ENCODE measurements around the gene PPP1R16B.
"Not testable (repeated sequence)": the region's sequence is repeated elsewhere in the genome, so short reads cannot be mapped to it uniquely, and the experiment has no call there.

PPP1R16B gene

GRCh38 chr20:38853759-38854158 lies 48.3 kb downstream of the PPP1R16B start:
- DNase-seq (ENCODE audit: low spot score), result no peak

- no peak for DNase-seq (ENCODE audit: low spot score)
Measured at GRCh38 chr20:38854654-38855066, 49.2 kb downstream of the PPP1R16B start.

GRCh38 chr20:38855356-38855755 lies 49.9 kb downstream of the PPP1R16B start:
- DNase-seq (ENCODE audit: low spot score), result no peak

GRCh38 chr20:38856570-38856969 lies 51.1 kb downstream of the PPP1R16B start:
- DNase-seq (ENCODE audit: low spot score), result no peak

GRCh38 chr20:38857703-38858102 lies 52.2 kb downstream of the PPP1R16B start:
- DNase-seq (ENCODE audit: low spot score), result no peak

- no peak for DNase-seq (ENCODE audit: low spot score)
Measured at GRCh38 chr20:38859070-38859690, 53.7 kb downstream of the PPP1R16B start.

- DNase-seq (ENCODE audit: low spot score), result not testable (repeated sequence)
Measured at GRCh38 chr20:38859857-38860256, 54.4 kb downstream of the PPP1R16B start.

- DNase-seq (ENCODE audit: low spot score), result no peak
Measured at GRCh38 chr20:38861071-38861401, 55.5 kb downstream of the PPP1R16B start.

- no peak for DNase-seq (ENCODE audit: low spot score)
Measured at GRCh38 chr20:38862226-38862625, 56.7 kb downstream of the PPP1R16B start.

- peak; percentile 59 for DNase-seq (ENCODE audit: low spot score)
Measured at GRCh38 chr20:38863024-38863851, 57.7 kb downstream of the PPP1R16B start.

- no peak for DNase-seq (ENCODE audit: low spot score)
Measured at GRCh38 chr20:38864662-38865061, 59.2 kb downstream of the PPP1R16B start.

- DNase-seq (ENCODE audit: low spot score), result no peak
Measured at GRCh38 chr20:38866265-38867061, 61.0 kb downstream of the PPP1R16B start.

GRCh38 chr20:38867062-38867359 lies 61.5 kb downstream of the PPP1R16B start:
- DNase-seq (ENCODE audit: low spot score), result no peak

GRCh38 chr20:38870733-38871559 lies 65.4 kb downstream of the PPP1R16B start:
- peak; percentile 93 for DNase-seq (ENCODE audit: low spot score)

GRCh38 chr20:38871560-38871953 lies 66.1 kb downstream of the PPP1R16B start:
- DNase-seq (ENCODE audit: low spot score), result no peak

- peak; percentile 83 for DNase-seq (ENCODE audit: low spot score)
Measured at GRCh38 chr20:38872036-38872435, 66.5 kb downstream of the PPP1R16B start.

GRCh38 chr20:38872491-38873049 lies 67.1 kb downstream of the PPP1R16B start:
- DNase-seq (ENCODE audit: low spot score), result no peak

- no peak for DNase-seq (ENCODE audit: low spot score)
Measured at GRCh38 chr20:38873050-38873581, 67.6 kb downstream of the PPP1R16B start.

- no peak for DNase-seq (ENCODE audit: low spot score)
Measured at GRCh38 chr20:38874460-38875174, 69.1 kb downstream of the PPP1R16B start.

GRCh38 chr20:38875175-38875993 lies 69.9 kb downstream of the PPP1R16B start:
- DNase-seq (ENCODE audit: low spot score), result no peak
